ENCODE results near the gene RHEBL1.

Gene RHEBL1

GRCh38 chr12:49036029-49036428 is 33.8 kb downstream of the RHEBL1 start:
- FAIRE-seq: no peak

- FAIRE-seq: no peak
These were observed 35.5 kb downstream of the RHEBL1 start for GRCh38 chr12:49034286-49034622.

DNA sequence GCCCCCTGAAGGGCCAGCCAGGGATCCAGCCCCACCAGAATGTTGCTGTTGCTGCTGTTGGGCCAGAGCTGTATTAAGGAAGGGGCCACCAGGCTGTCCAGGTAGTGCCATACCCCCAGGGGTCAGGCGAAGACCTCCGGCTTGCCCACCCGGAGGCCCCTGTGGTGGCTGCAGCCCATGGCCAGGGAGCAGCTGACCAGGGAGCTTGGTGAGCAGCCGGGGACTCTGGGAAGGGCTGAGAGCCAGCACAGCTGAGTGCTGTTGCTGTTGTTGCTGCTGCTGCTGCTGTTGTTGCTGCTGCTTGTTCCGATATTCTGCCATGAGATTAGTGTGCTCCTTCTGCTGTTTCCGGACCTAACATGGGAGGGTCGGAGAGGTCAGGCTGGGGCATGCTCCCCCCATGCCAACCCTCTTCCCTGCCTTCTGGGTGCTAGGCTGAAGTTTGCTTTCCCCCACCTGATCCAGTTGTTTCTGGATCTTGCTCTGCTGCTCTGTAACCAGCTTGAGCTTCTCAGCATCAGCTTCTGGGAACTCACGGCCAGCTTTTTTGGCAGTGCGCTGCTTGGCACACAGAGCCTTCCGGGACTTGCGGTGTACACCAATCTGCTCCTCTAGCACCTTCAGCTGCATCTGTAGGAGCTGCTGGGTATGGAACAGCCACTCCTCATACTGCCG is 36.0 kb downstream of the RHEBL1 start:
- no peak for FAIRE-seq

DNA sequence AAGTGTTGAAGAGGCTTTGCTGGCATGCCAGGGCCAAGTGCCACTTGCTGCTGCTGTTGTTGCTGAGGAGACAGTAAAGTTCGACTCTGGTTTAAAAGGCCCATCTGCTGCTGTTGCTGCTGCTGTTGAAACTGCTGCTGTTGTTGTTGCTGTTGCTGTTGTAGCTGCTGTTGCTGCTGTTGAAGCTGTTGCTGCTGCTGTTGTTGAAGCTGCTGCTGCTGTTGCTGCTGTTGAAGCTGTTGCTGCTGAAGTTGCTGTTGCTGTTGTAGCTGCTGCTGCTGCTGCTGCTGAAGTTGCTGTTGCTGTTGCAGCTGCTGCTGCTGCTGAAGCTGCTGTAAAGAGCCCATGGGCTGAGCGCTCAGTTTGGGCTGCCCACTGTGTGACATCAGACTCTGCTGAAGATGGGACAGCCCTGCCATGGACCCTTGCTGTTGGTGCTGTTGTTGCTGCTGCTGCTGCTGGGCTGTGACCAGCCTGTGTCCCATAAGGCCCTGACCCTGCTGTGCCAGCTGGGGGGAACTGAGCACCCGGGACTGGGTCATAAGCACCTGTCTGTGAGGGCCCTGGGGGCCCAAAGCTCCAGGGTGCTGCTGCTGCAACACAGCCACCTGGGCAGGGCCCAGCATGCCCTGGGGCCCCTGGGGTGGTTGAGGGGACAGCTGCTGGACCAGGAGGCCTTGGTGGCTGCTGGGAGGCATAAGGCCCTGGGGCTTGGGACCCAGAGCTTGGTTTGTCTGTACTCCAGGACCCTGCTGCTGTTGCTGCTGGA is 36.9 kb downstream of the RHEBL1 start:
- FAIRE-seq: no peak

DNA sequence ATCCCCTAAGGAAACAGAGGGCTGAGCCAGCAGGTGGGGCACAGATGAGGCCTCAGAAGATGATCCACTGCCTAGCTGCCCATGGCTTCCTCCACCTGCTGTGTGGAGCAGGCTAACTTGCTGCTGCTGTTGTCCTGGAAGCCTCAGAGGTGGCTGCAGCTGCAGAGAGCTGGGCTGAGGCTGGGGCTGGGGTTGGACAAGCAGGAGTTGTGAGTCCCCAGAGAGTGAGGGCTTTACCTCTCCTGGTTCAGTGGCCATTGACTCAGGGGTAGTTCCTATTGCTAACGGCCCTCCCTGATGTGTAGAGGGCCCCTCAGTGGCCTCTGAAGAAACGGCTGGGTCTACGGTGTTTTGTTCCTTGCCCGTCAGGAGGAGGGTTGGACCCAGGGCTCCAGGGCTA is 37.5 kb downstream of the RHEBL1 start:
- FAIRE-seq: no peak

GRCh38 chr12:49031573-49032161 is 38.1 kb downstream of the RHEBL1 start:
- FAIRE-seq: no peak

DNA sequence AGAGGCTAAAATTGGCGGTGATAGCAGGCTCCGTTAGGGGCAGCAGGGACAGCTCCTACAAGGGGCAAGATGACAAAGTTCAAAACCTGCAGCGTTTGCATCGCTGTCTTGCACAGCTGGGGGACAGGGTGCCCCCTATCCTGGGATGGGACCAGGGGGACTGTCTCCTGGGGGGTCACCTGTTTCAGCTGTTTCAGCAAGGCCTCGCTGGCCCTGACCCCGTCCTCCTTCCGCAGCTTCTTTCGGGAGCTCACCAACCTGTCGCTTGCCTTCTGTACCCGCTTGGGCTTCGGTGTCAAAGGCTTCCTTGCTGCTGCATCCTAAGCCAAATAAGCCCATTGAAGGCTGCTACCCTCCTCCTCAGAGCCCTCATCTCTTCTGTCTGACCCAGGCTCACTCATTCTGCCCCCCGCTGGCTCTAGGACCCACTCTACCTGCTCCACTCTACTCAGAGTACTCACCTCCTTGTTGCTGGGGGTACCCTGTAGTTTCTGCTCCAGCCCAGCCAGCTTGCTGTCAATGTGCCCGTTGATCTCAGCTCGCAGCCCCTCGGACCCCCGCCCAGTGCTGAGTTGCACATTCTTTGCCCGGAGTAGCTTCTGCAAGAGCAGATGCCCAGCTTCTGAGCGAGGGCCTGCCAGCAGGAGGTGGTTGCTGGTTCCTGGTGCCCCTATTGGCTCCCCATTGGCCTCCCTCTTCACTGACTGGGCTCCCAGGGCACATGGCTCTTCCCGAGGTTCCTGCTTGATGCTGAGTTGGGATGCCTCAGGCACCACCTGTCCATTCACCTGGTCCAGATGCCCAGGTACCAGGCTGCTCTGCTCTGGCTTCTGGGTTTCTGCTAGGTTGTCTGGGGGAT is 38.8 kb downstream of the RHEBL1 start:
- no peak for FAIRE-seq

DNA sequence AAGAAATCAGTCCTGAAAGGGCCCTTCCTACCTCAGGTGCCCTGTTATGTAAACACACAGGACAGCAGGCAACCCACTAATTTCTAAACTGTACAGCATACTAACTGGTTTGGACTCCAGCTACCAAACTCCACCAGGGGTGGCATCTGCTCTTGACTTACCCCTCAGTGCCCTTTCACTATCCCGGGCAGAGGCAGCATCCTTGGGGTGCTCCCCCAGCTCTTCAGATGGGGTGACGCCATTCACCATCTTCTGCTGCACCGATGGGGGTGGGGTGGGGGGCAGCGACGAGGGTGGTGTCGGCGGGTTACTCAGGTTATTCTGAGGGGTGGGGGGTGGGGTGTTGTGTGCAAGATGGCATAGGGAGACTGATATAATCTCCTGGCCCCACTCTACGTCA is 39.7 kb downstream of the RHEBL1 start:
- no peak for FAIRE-seq

GRCh38 chr12:49028666-49029275 is 41.0 kb downstream of the RHEBL1 start:
- FAIRE-seq: no peak

- FAIRE-seq: no peak
These were observed 41.8 kb downstream of the RHEBL1 start for GRCh38 chr12:49027846-49028555.

- no peak for FAIRE-seq
These were observed 42.9 kb downstream of the RHEBL1 start for GRCh38 chr12:49026678-49027480.

GRCh38 chr12:49026101-49026500 is 43.7 kb downstream of the RHEBL1 start:
- FAIRE-seq: no peak

DNA sequence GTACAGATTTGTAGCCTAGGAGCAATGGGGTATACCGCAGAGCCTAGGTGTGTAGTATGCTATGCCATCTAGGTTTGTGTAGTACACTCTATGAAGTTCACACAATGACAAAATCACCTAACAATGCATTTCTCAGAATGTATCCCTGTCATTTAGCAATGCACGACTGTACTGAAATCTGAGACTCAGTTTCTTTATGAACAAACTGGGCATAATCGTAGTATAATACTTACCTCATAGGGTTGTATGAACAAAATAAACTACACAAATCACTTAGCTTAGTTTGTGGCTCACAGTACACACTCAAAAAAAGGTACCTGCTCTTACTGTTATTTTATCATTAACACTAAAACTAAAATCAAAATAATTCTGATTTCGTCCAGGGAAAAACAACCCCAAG is 44.3 kb downstream of the RHEBL1 start:
- no peak for FAIRE-seq

DNA sequence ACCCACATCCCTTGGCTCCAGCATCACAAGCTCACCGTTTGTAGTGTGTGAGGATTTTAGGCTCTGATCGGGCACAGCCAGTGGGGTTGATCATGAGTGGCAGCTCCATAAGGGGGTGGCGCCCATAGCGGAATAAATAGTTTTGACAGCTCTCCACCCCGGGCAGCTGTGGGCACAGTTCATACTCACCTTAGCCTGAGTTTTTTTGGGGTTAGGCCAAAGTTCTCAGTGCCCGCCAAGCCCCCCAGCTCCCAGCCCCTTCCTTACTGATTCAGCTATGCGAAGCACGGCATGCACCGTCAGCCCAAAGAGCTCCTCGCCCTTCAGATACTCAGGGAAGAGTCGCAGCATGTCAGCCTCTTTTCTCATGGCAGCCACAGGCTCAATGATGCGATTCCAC is 45.2 kb downstream of the RHEBL1 start:
- FAIRE-seq: no peak

- FAIRE-seq: no peak
These were observed 46.0 kb downstream of the RHEBL1 start for GRCh38 chr12:49023812-49024211.

- FAIRE-seq: no peak
These were observed 47.1 kb downstream of the RHEBL1 start for GRCh38 chr12:49022558-49023178.

- no peak for FAIRE-seq
These were observed 48.4 kb downstream of the RHEBL1 start for GRCh38 chr12:49021292-49021915.

DNA sequence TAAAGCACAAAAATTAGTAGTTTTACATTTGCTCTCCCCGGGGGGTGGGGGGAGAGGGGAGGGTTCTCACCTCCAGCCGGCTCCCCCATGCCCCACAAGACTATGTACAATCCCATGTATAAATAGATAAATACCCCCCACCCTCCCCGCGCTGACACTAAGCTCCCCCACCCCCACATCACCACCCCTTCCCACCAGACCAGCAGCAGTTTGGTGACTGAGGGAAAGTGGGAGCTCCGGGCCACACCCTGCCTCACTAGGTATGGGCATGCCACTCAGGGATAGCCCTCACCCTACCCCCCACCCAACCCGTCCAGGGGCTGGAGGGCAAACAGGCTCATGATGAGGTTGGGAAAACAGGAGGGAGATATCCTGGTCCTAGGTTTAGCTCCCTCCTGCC is 49.3 kb downstream of the RHEBL1 start:
- no peak for FAIRE-seq

- no peak for FAIRE-seq
These were observed 50.1 kb downstream of the RHEBL1 start for GRCh38 chr12:49019443-49020324.

GRCh38 chr12:49019120-49019430 is 50.7 kb downstream of the RHEBL1 start:
- no peak for FAIRE-seq

Measured in islet of Langerhans (tissue), 1 donor.